HG03175 (cell line): ENCODE results near the gene GRWD1.

Experiments used
- ATAC-seq: cut with Tn5 transposase; IDR thresholded peaks from one replicate; pipeline ENCODE4 v1.9.1; 2021; ENCODE audit warnings: mild to moderate bottlenecking, moderate library complexity; ENCODE audit not compliant: unreplicated experiment

Gene GRWD1

GRCh38 chr19:48455908-48456562 is 10.3 kb downstream of the GRWD1 start:
- ATAC-seq = no peak

- no peak for ATAC-seq
Measured at GRCh38 chr19:48456864-48457263, 11.1 kb downstream of the GRWD1 start.

GRCh38 chr19:48458016-48458415 is 12.2 kb downstream of the GRWD1 start:
- ATAC-seq = no peak

GRCh38 chr19:48461651-48461981 is 15.8 kb downstream of the GRWD1 start:
- no peak for ATAC-seq

- no peak for ATAC-seq
Measured at GRCh38 chr19:48461982-48462655, 16.3 kb downstream of the GRWD1 start.

- no peak for ATAC-seq
Measured at GRCh38 chr19:48465215-48465614, 19.4 kb downstream of the GRWD1 start.

GRCh38 chr19:48466561-48467325 is 21.0 kb downstream of the GRWD1 start:
- ATAC-seq = no peak

- ATAC-seq = peak; percentile 93
Measured at GRCh38 chr19:48468772-48469288, 23.0 kb downstream of the GRWD1 start.

GRCh38 chr19:48469289-48469881 is 23.6 kb downstream of the GRWD1 start, which contains the start of gene CYTH2:
CYTH2 (plus strand) TSS chr19:48469369; CDS start chr19:48469508, 139 bp downstream.
- peak; percentile 18 for ATAC-seq

GRCh38 chr19:48469934-48470680 is 24.3 kb downstream of the GRWD1 start:
- ATAC-seq = no peak

- ATAC-seq = no peak
Measured at GRCh38 chr19:48470856-48471255, 25.1 kb downstream of the GRWD1 start.

- ATAC-seq = no peak
Measured at GRCh38 chr19:48471836-48472235, 26.1 kb downstream of the GRWD1 start.

GRCh38 chr19:48473161-48473966 is 27.6 kb downstream of the GRWD1 start:
- ATAC-seq = no peak

- no peak for ATAC-seq
Measured at GRCh38 chr19:48474084-48474592, 28.4 kb downstream of the GRWD1 start.

GRCh38 chr19:48475369-48476068 is 29.7 kb downstream of the GRWD1 start:
- no peak for ATAC-seq

- no peak for ATAC-seq
Measured at GRCh38 chr19:48476176-48476575, 30.4 kb downstream of the GRWD1 start.

GRCh38 chr19:48477067-48477685 is 31.4 kb downstream of the GRWD1 start:
- no peak for ATAC-seq

- ATAC-seq = no peak
Measured at GRCh38 chr19:48477698-48478338, 32.0 kb downstream of the GRWD1 start.
